Neural cell (in vitro differentiated cells): Measurements from ENCODE around the gene MARCHF6. TPM values are rescaled to one million over a fixed set of nuclear protein-coding genes. Genes with fewer than 3 reads are reported as not detected.

Experiments used
- H2AFZ ChIP-seq: fragments of 200-600, 300-800 bp; sonication (generic), shearing (Covaris generic); 2 replicates; pipeline ENCODE4 v1.6.0; 2014; ENCODE audit warnings: low read depth, mild to moderate bottlenecking, antibody characterized with exemption, low read length, moderate library complexity
- H3F3A ChIP-seq: fragments of 200-600 bp; shearing (Covaris generic); 2 replicates; pipeline ENCODE4 v1.6.1; 2016; ENCODE audit warnings: mild to moderate bottlenecking, moderate library complexity, mixed read lengths, antibody characterized with exemption, low read length; ENCODE audit not compliant: insufficient read depth, poor library complexity, severe bottlenecking
- H3K27ac ChIP-seq: fragments of 200-600, 300-800 bp; sonication (generic), shearing (Covaris generic); 2 replicates; pipeline ENCODE4 v1.5.1; 2014; ENCODE audit warnings: mild to moderate bottlenecking, low read length, moderate library complexity
- H3K27me3 ChIP-seq: fragments of 300-800, 200-600 bp; sonication (generic), shearing (Covaris generic); 2 replicates; pipeline ENCODE4 v1.6.0; 2014; ENCODE audit warnings: mild to moderate bottlenecking, low read depth, low read length, moderate library complexity; ENCODE audit not compliant: insufficient read depth
- H3K36me3 ChIP-seq: fragments of 300-800, 200-600 bp; sonication (generic), shearing (Covaris generic); 2 replicates; pipeline ENCODE4 v1.5.1; 2014; ENCODE audit warnings: mild to moderate bottlenecking, antibody characterized with exemption, low read length, moderate library complexity; ENCODE audit not compliant: insufficient read depth
- H3K4me2 ChIP-seq: fragments of 300-800, 200-600 bp; sonication (generic), shearing (Covaris generic); 2 replicates; pipeline ENCODE4 v1.6.0; 2014; ENCODE audit warnings: mild to moderate bottlenecking, low read length
- H3K4me3 ChIP-seq: fragments of 300-800, 200-600 bp; sonication (generic), shearing (Covaris generic); 2 replicates; pipeline ENCODE4 v1.5.1; 2014; ENCODE audit warnings: mild to moderate bottlenecking, low read length, moderate library complexity
- H3K79me2 ChIP-seq: fragments of 200-600 bp; shearing (Covaris generic); replicated peaks from 2 replicates; pipeline ENCODE4 v1.6.0; 2014; ENCODE audit warnings: mild to moderate bottlenecking, low read length, moderate library complexity; ENCODE audit not compliant: insufficient read depth
- H3K9ac ChIP-seq: fragments of 300-800, 200-600 bp; sonication (generic), shearing (Covaris generic); 2 replicates; pipeline ENCODE4 v1.6.1; 2016; ENCODE audit warnings: mild to moderate bottlenecking, low read length, mixed read lengths
- H3K9me2 ChIP-seq: fragments of 200-600 bp; shearing (Covaris generic); 2 replicates; pipeline ENCODE4 v1.6.1; 2016; ENCODE audit warnings: mild to moderate bottlenecking, low read length, mixed read lengths; ENCODE audit not compliant: insufficient read depth
- H3K9me3 ChIP-seq: fragments of 200-600, 300-800 bp; sonication (generic), shearing (Covaris generic); 2 replicates; pipeline ENCODE4 v1.6.1; 2016; ENCODE audit warnings: mild to moderate bottlenecking, mixed run types, low read length, moderate library complexity, mixed read lengths
- H4K20me1 ChIP-seq: fragments of 200-600 bp; shearing (Covaris generic); 2 replicates; pipeline ENCODE4 v1.6.1; 2016; ENCODE audit warnings: mild to moderate bottlenecking, mixed run types; ENCODE audit not compliant: insufficient read depth
- CTCF ChIP-seq: fragments of 450-650 bp; IDR thresholded peaks from 2 replicates; pipeline ENCODE4 v1.5.1; 2014; ENCODE audit warnings: antibody characterized with exemption, mild to moderate bottlenecking, moderate library complexity; ENCODE audit not compliant: poor library complexity, severe bottlenecking
- EP300 ChIP-seq: fragments of 450-650 bp; conservative IDR thresholded peaks from 2 replicates; pipeline ENCODE4 v1.6.1; 2014; ENCODE audit warnings: antibody characterized with exemption, mild to moderate bottlenecking, moderate library complexity; ENCODE audit not compliant: poor library complexity, severe bottlenecking
- EZH2 ChIP-seq: fragments of 200-600, 300-800 bp; shearing (Covaris generic), sonication (generic); IDR thresholded peaks from 2 replicates; pipeline ENCODE4 v1.6.1; 2014; ENCODE audit warnings: antibody characterized with exemption, low read length, borderline replicate concordance, mild to moderate bottlenecking; ENCODE audit not compliant: insufficient read depth, poor library complexity, severe bottlenecking
- MXI1 ChIP-seq: fragments of 450-650 bp; conservative IDR thresholded peaks from 2 replicates; pipeline ENCODE4 v1.6.1; 2014; ENCODE audit warnings: antibody characterized with exemption, mild to moderate bottlenecking; ENCODE audit not compliant: poor library complexity, severe bottlenecking
- POLR2AphosphoS5 ChIP-seq: IDR thresholded peaks from 2 replicates; pipeline ENCODE4 v1.6.1; 2012
- RAD21 ChIP-seq: fragments of 450-650 bp; conservative IDR thresholded peaks from 2 replicates; pipeline ENCODE4 v1.6.1; 2014; ENCODE audit warnings: antibody characterized with exemption, mild to moderate bottlenecking, moderate library complexity
- REST ChIP-seq: IDR thresholded peaks from 2 replicates; pipeline ENCODE4 v1.6.1; 2012; ENCODE audit warnings: borderline replicate concordance
- SMC3 ChIP-seq: fragments of 450-650 bp; conservative IDR thresholded peaks from 2 replicates; pipeline ENCODE4 v1.6.1; 2014; ENCODE audit warnings: antibody characterized with exemption, mild to moderate bottlenecking, moderate library complexity; ENCODE audit not compliant: poor library complexity
- TAF1 ChIP-seq: IDR thresholded peaks from 2 replicates; pipeline ENCODE4 v1.6.1; 2012; ENCODE audit warnings: low read depth
- polyA minus RNA-seq: library from RNA; depleted of rRNA, polyadenylated mRNA; stranded (reverse); fragments of >200 nt; gene quantifications from 2 replicates; pipeline ENCODE4 v1.2.3, GENCODE V29; 2014
- polyA plus RNA-seq: library from polyadenylated mRNA; depleted of rRNA; stranded (reverse); fragments of >200 nt; gene quantifications from 2 replicates; pipeline ENCODE4 v1.2.3, GENCODE V29; 2014

The MARCHF6 gene
- polyA plus RNA-seq (243 and 282 TPM in 2 replicates), polyA minus RNA-seq (388 and 467 TPM in 2 replicates)

- Histone ChIP-seq H4K20me1 (no peaks in the 10 kb centered on the region), H2AFZ (peak within 1 kb of the TSS; percentile 80), H3K79me2 (peaks cover 63% of the 10 kb centered on the region), H3K9me3 (no peaks in the 10 kb centered on the region), H3K9ac (peak within 1 kb of the TSS; percentile 94), H3F3A (peaks cover 14% of the 10 kb centered on the region), H3K4me2 (peak within 1 kb of the TSS; percentile 84), H3K9me2 (no peaks in the 10 kb centered on the region), H3K4me3 (peak within 1 kb of the TSS; percentile 86), H3K27ac (peak within 1 kb of the TSS; percentile 99), H3K36me3 (no peaks in the 10 kb centered on the region), H3K27me3 (no peaks in the 10 kb centered on the region)
- peak; percentile 68 for TF ChIP-seq RAD21
- no peak for TF ChIP-seq CTCF
- TF ChIP-seq EZH2: no peak
- peak; percentile 74 for TF ChIP-seq EP300
- peak; percentile 100 for TF ChIP-seq POLR2AphosphoS5
- peak; percentile 59 for TF ChIP-seq TAF1
- no peak for TF ChIP-seq REST
- TF ChIP-seq SMC3: peak; percentile 65
- peak; percentile 91 for TF ChIP-seq MXI1
These were observed at the start of gene MARCHF6 for GRCh38 chr5:10353241-10354047. TSS of gene MARCHF6 (plus strand) at chr5:10353695. CDS start at chr5:10353899, 204 bp downstream.

- no peaks in the 10 kb centered on the region for H3K36me3 ChIP-seq
- TF ChIP-seq TAF1: no peak
- TF ChIP-seq CTCF: no peak
- TF ChIP-seq RAD21: no peak
- no peak for TF ChIP-seq REST
- TF ChIP-seq SMC3: no peak
- no peaks in the 10 kb centered on the region for H4K20me1 ChIP-seq
- peaks cover 6% of the 10 kb centered on the region for H3K27me3 ChIP-seq
- no peak overlapping the region for H3K4me2 ChIP-seq
- no peak overlapping the region for H2AFZ ChIP-seq
- no peaks in the 10 kb centered on the region for H3F3A ChIP-seq
- no peaks in the 10 kb centered on the region for H3K9me2 ChIP-seq
- H3K9ac ChIP-seq: no peak overlapping the region
- no peak overlapping the region for H3K4me3 ChIP-seq
- H3K9me3 ChIP-seq: no peaks in the 10 kb centered on the region
- H3K27ac ChIP-seq: no peak overlapping the region
- H3K79me2 ChIP-seq: no peaks in the 10 kb centered on the region
These were observed 49.8 kb upstream of the MARCHF6 start for GRCh38 chr5:10303699-10304170.
